ENCODE data around the gene OSMR. TPM values are rescaled to one million over a fixed set of nuclear protein-coding genes. Genes with fewer than 3 reads are reported as not detected.

Gene OSMR
- total and polyA plus RNA-seq, 2 experiments from 2014 or later, result 37.3 to 52.5 TPM

- Histone ChIP-seq H3K4me1 (ENCODE audit: insufficient read depth) (peaks cover 42% of the 10 kb centered on the region), H3K36me3 (ENCODE audit: low read depth) (no peaks in the 10 kb centered on the region), H3K4me2 (ENCODE audit: unreplicated experiment) (peak overlapping the region; percentile 72), H3K27me3 (replicated peaks; ENCODE audit: insufficient read depth) (no peaks in the 10 kb centered on the region), H3K9ac (no peak overlapping the region), H3F3A (ENCODE audit: insufficient read depth) (peaks cover 35% of the 10 kb centered on the region), H3K27ac (peak overlapping the region; percentile 39), H3K4me3 (peak overlapping the region; percentile 30; the same call in 1 of the 2 replicates), H2AFZ (no peak overlapping the region), H3K79me2 (ENCODE audit: insufficient read depth) (no peaks in the 10 kb centered on the region), H4K20me1 (ENCODE audit: insufficient read depth) (no peaks in the 10 kb centered on the region), H3K9me2 (ENCODE audit: insufficient read depth) (no peaks in the 10 kb centered on the region), H3K9me3 (ENCODE audit: low read depth) (no peaks in the 10 kb centered on the region)
- TF ChIP-seq EZH2 (IDR thresholded peaks at IDR 0.05; ENCODE audit: insufficient read depth, poor library complexity, severe bottlenecking) (no peak), EZH2phosphoT487 (IDR thresholded peaks at IDR 0.05; ENCODE audit: insufficient read depth, low read depth) (no peak)
- WGBS, 2 experiments (ENCODE audit: low coverage in 1 of 2, low lambda C conversion rate in 2 of 2, missing lambda C conversion rate in 2 of 2), result 4 to 7% methylated on average over 8 of the region's 8 CpGs
- DNase-seq, result peak; percentile 68
- in situ Hi-C loops (cut with MboI), result loop anchor here (5.0 to 10.0 kb wide), 2 partner anchors 253 to 371 kb away; partner anchors contain the start of gene LIFR
Measured at GRCh38 chr5:38807570-38808483, 38.0 kb upstream of the OSMR start.

GRCh38 chr5:38808666-38809343 is 37.0 kb upstream of the OSMR start:
- Histone ChIP-seq H3F3A (ENCODE audit: insufficient read depth) (peaks cover 35% of the 10 kb centered on the region), H3K79me2 (ENCODE audit: insufficient read depth) (no peaks in the 10 kb centered on the region), H3K36me3 (ENCODE audit: low read depth) (no peaks in the 10 kb centered on the region), H3K27ac (no peak overlapping the region), H2AFZ (no peak overlapping the region), H3K9me2 (ENCODE audit: insufficient read depth) (no peaks in the 10 kb centered on the region), H3K9me3 (ENCODE audit: low read depth) (no peaks in the 10 kb centered on the region), H4K20me1 (ENCODE audit: insufficient read depth) (no peaks in the 10 kb centered on the region), H3K4me3 (no peak overlapping the region), H3K9ac (no peak overlapping the region), H3K4me1 (ENCODE audit: insufficient read depth) (peaks cover 42% of the 10 kb centered on the region), H3K4me2 (ENCODE audit: unreplicated experiment) (peak overlapping the region; percentile 72), H3K27me3 (replicated peaks; ENCODE audit: insufficient read depth) (no peaks in the 10 kb centered on the region)
- WGBS, 2 experiments (ENCODE audit: low coverage in 1 of 2, low lambda C conversion rate in 2 of 2, missing lambda C conversion rate in 2 of 2), result 85 to 87% methylated on average over 21 to 23 of the region's 23 CpGs
- in situ Hi-C loops (cut with MboI), result loop anchor here (5.0 to 10.0 kb wide), 2 partner anchors 254 to 372 kb away; partner anchors contain the start of gene LIFR
- peak; percentile 16 for DNase-seq
- TF ChIP-seq EZH2 (IDR thresholded peaks at IDR 0.05; ENCODE audit: insufficient read depth, poor library complexity, severe bottlenecking) (no peak), EZH2phosphoT487 (IDR thresholded peaks at IDR 0.05; ENCODE audit: insufficient read depth, low read depth) (no peak)

- Histone ChIP-seq H2AFZ (peak overlapping the region; percentile 46; the same call in 1 of the 2 replicates), H3K79me2 (ENCODE audit: insufficient read depth) (no peaks in the 10 kb centered on the region), H4K20me1 (ENCODE audit: insufficient read depth) (no peaks in the 10 kb centered on the region), H3K4me1 (ENCODE audit: insufficient read depth) (peaks cover 42% of the 10 kb centered on the region), H3K4me3 (no peak overlapping the region), H3F3A (ENCODE audit: insufficient read depth) (peaks cover 35% of the 10 kb centered on the region), H3K36me3 (ENCODE audit: low read depth) (no peaks in the 10 kb centered on the region), H3K9me2 (ENCODE audit: insufficient read depth) (no peaks in the 10 kb centered on the region), H3K9ac (0 out of 2 replicates have a peak overlapping the region, but pooled peaks have one; percentile 8), H3K4me2 (ENCODE audit: unreplicated experiment) (no peak overlapping the region), H3K27ac (no peak overlapping the region), H3K9me3 (ENCODE audit: low read depth) (no peaks in the 10 kb centered on the region), H3K27me3 (replicated peaks; ENCODE audit: insufficient read depth) (no peaks in the 10 kb centered on the region)
- TF ChIP-seq EZH2 (IDR thresholded peaks at IDR 0.05; ENCODE audit: insufficient read depth, poor library complexity, severe bottlenecking), result no peak
- TF ChIP-seq EZH2phosphoT487 (IDR thresholded peaks at IDR 0.05; ENCODE audit: insufficient read depth, low read depth), result no peak
- in situ Hi-C loops (cut with MboI), result loop anchor here (5.0 to 10.0 kb wide), 2 partner anchors 255 to 372 kb away; partner anchors contain the start of gene LIFR
- 23 to 27% methylated on average over 14 of the region's 14 CpGs for WGBS, 2 experiments (ENCODE audit: low coverage in 1 of 2, low lambda C conversion rate in 2 of 2, missing lambda C conversion rate in 2 of 2)
- DNase-seq, result peak; percentile 93
Measured at GRCh38 chr5:38809388-38810359, 36.1 kb upstream of the OSMR start.

All from GM23248 (cell line).